IPS-18a (cell line): ENCODE data around the gene GBX1.

Source experiments
- H3K27ac ChIP-seq: one replicate; pipeline ENCODE4 v1.5.1; 2013; ENCODE audit warnings: low read length
- H3K27me3 ChIP-seq: one replicate; pipeline ENCODE4 v1.6.1; 2013; ENCODE audit warnings: mild to moderate bottlenecking, low read length; ENCODE audit not compliant: control insufficient read depth, insufficient read depth
- H3K36me3 ChIP-seq: one replicate; pipeline ENCODE4 v1.6.1; 2013; ENCODE audit warnings: low read depth, low read length; ENCODE audit not compliant: control insufficient read depth
- H3K4me1 ChIP-seq: one replicate; pipeline ENCODE4 v1.6.1; 2013; ENCODE audit warnings: low read depth, low read length; ENCODE audit not compliant: control insufficient read depth
- H3K4me3 ChIP-seq: one replicate; pipeline ENCODE4 v1.5.1; 2013; ENCODE audit warnings: low read length
- H3K9ac ChIP-seq: one replicate; pipeline ENCODE4 v1.6.1; 2013; ENCODE audit warnings: mild to moderate bottlenecking, low read length, moderate library complexity
- H3K9me3 ChIP-seq: one replicate; pipeline ENCODE4 v1.6.1; 2013; ENCODE audit warnings: low read depth, low read length; ENCODE audit not compliant: control insufficient read depth

Gene GBX1

DNA sequence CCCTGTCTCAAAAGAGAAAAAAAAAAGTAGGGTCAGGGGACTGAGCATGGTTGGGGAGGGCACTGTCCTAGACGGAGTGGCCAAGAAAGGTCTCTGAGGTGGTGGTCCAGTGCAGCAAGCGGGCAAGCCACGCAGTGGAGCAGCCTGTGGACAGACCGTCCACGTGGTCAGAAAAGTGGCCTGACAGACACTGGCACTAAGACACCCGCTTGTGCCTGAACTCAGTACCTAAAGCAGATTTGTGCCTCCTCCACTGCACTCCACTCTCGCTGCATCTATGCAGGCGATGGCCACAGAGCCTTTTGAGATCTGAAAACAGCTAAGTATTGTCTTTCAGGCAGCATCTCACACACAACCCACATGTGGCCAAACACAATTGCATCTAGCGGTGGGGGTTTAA lies 10.7 kb upstream of the GBX1 start:
- H3K36me3 ChIP-seq: no peaks in the 10 kb centered on the region
- H3K4me1 ChIP-seq: no peaks in the 10 kb centered on the region
- no peak overlapping the region for H3K9ac ChIP-seq
- no peak overlapping the region for H3K4me3 ChIP-seq
- H3K27ac ChIP-seq: no peak overlapping the region
- H3K9me3 ChIP-seq: no peaks in the 10 kb centered on the region
- peaks cover 26% of the 10 kb centered on the region for H3K27me3 ChIP-seq

DNA sequence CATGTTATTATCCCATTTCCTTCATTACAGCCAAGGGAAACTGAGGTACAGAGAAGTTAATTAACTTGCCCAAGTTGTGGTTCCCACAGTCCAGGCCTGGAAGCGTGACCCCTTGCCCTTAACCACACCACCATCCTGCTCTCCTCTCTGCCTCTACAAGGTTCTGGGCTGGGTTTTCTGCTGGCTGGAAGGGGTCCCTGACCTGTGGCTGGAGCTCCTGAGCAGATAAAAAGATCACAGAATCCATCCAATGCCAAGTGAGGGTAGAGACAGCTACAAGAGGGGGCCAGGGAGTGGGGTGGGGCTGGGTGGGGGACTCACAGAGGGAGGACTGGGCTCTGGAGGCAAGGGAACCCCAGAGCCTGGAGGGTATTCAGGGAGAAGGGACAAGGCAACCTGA lies 9.8 kb upstream of the GBX1 start:
- H3K36me3 ChIP-seq: no peaks in the 10 kb centered on the region
- no peak overlapping the region for H3K9ac ChIP-seq
- H3K4me1 ChIP-seq: no peaks in the 10 kb centered on the region
- H3K27ac ChIP-seq: no peak overlapping the region
- H3K27me3 ChIP-seq: peaks cover 34% of the 10 kb centered on the region
- no peak overlapping the region for H3K4me3 ChIP-seq
- H3K9me3 ChIP-seq: no peaks in the 10 kb centered on the region

DNA sequence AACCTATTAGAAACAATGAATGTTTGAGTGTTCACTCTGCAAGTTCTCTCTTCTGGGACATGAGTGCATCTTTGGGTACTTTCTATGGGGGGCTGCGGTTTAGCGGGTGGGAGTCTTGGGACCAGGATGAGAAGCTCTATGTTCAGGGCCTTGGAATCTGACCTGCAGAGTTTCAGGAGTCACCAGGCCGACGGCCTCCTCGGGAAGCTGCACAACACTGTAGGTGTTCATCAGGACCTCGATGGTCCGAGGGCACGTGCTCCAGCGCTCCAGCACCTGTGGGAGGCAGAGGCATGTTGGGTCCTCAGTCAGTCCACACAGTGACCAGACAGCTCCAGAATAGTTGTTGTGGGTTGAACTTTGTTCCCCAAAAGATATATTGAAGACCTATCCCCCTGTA lies 8.9 kb upstream of the GBX1 start:
- no peaks in the 10 kb centered on the region for H3K4me1 ChIP-seq
- no peak overlapping the region for H3K4me3 ChIP-seq
- H3K27me3 ChIP-seq: peaks cover 41% of the 10 kb centered on the region
- no peak overlapping the region for H3K9ac ChIP-seq
- no peaks in the 10 kb centered on the region for H3K9me3 ChIP-seq
- H3K27ac ChIP-seq: no peak overlapping the region
- H3K36me3 ChIP-seq: no peaks in the 10 kb centered on the region

- Histone ChIP-seq H3K27me3 (peaks cover 46% of the 10 kb centered on the region), H3K27ac (no peak overlapping the region), H3K36me3 (no peaks in the 10 kb centered on the region), H3K9me3 (no peaks in the 10 kb centered on the region), H3K9ac (no peak overlapping the region), H3K4me3 (no peak overlapping the region), H3K4me1 (no peaks in the 10 kb centered on the region)
These were observed 8.4 kb upstream of the GBX1 start for GRCh38 chr7:151175793-151176311.

DNA sequence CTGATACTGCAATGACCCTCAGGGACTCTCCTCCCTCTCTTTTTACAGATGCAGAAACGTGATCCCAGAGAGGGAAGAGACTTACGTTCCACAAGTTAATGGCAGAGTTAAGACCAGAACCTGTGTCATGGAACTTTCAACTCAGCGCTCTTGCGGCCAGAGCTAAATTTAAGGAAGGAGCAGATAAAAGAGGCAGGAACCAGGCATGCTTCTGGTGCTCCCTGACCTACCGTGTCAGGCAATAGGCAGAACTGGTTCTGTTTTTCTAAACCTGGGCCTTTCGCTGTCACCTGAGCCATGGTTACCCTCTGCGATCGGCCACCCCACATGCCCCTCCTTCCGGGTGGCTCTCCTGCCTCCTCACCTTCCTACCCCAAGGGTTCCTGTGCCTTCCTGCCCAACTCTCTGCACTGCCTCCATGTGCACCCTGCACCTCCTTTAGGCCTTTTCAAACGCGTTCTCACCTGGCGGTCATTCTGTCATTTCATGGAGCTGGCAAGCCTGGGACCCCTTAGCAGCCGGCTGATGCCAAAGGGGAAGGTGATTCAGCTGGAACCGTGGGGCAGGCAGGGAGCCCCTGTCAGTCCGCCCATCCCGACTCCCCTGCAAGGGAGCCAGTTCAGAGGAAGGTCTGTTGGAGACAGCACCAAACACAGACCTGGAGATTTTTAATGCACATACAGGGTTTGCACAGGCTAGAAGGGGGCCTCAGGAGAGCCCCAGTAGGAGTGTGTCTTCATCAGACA lies 7.7 kb upstream of the GBX1 start:
- H3K27me3 ChIP-seq: peaks cover 52% of the 10 kb centered on the region
- H3K27ac ChIP-seq: no peak overlapping the region
- H3K36me3 ChIP-seq: no peaks in the 10 kb centered on the region
- no peak overlapping the region for H3K4me3 ChIP-seq
- no peaks in the 10 kb centered on the region for H3K9me3 ChIP-seq
- H3K9ac ChIP-seq: no peak overlapping the region
- no peaks in the 10 kb centered on the region for H3K4me1 ChIP-seq

- no peak overlapping the region for H3K27ac ChIP-seq
- H3K27me3 ChIP-seq: peaks cover 60% of the 10 kb centered on the region
These were observed 7.0 kb upstream of the GBX1 start for GRCh38 chr7:151174246-151175046.

DNA sequence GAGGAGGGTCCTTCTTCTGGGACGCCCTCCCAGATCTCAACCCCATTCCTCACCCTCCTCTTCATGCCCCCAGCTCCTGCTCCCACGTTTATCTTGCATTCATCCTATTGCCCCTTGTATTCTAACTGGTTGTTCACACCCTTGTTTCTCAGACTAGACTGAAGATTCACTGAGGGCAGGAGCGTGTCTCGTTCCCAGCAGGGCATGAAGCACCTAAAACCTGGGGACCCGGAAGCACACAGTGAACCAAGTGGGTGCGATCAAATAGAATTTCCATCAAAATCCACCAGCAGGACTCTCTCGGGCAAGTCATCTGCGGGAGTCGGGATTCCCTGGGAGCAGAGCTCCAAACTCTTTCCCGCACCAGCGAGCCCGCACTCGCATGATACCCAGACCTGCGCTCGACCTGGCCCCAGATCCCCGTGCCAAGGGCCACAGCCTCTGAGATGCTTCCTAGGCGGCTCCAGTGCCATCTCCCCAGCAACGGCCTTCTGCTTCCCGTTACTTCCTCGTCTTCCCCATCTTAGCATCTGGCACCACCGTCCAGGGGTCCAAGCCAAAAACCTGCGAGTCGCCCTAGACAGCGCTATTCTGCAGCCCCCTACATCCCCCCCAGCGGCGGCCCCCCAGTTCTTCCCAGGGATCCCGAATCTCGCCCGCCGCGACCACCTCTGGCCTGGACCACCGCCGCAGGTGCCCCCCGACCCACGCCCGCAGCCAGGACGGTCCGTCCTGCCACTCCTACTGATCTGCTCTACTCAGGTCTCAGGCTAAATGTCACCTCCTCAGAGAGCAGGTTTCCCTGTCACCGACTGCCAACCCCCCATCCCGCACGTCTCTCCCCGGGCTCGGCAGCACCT lies 6.1 kb upstream of the GBX1 start:
- H3K9ac ChIP-seq: no peak overlapping the region
- no peak overlapping the region for H3K4me3 ChIP-seq
- H3K4me1 ChIP-seq: no peaks in the 10 kb centered on the region
- H3K27ac ChIP-seq: no peak overlapping the region
- no peaks in the 10 kb centered on the region for H3K36me3 ChIP-seq
- peaks cover 68% of the 10 kb centered on the region for H3K27me3 ChIP-seq
- no peaks in the 10 kb centered on the region for H3K9me3 ChIP-seq

More at GRCh38 chr7:151174246-151175046, 7.0 kb upstream of the GBX1 start:
- Histone ChIP-seq H3K9ac (no peak overlapping the region), H3K36me3 (no peaks in the 10 kb centered on the region), H3K4me3 (no peak overlapping the region), H3K4me1 (no peaks in the 10 kb centered on the region), H3K9me3 (no peaks in the 10 kb centered on the region)

DNA sequence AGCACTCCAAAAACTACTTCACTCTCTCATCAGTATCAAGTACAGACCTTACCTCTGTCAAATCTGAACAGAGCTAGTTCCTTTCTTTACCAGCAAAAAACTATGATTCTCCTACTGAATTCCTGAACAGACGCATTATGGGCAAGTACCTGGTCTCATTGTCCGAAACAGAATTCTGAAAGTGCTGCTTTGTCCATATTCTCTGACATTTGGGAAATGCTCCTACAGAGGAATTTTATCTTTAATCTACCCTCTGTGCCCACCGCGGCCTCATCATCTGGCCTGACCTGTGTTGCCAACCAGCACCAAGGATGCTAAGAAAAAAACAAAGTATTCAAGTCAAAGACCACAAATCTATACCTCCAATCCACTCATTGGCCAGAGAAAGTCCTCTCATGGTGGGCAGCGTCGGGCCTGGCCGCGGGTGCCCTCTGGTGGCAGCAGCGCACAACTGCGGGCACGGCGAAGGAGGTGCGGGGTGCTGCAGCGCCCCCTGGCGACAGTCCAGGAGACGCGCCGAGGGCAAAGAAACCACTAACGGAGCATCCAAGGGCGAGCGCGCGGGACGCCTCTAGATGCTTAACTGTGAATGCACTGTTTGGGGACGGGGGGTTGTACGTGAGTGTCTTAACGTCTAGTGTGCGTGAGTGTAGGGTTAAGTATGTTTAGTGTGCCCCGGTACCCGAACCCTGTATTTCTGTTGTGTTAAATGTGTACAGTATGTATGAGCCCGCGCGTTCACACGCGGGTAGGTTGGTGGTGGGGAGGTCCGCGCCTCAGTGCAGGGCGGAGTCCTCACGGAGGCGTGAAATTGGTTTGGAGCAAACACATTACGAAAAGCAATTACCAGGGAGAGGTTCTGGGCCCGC lies 5.0 kb upstream of the GBX1 start:
- Histone ChIP-seq H3K9ac (no peak overlapping the region), H3K36me3 (no peaks in the 10 kb centered on the region), H3K9me3 (no peaks in the 10 kb centered on the region), H3K4me3 (no peak overlapping the region), H3K4me1 (no peaks in the 10 kb centered on the region), H3K27me3 (peaks cover 80% of the 10 kb centered on the region), H3K27ac (no peak overlapping the region)

- H3K27me3 ChIP-seq: peaks cover 96% of the 10 kb centered on the region
- H3K36me3 ChIP-seq: no peaks in the 10 kb centered on the region
- H3K4me3 ChIP-seq: peak overlapping the region; percentile 41
- no peak overlapping the region for H3K9ac ChIP-seq
- no peak overlapping the region for H3K27ac ChIP-seq
- H3K9me3 ChIP-seq: no peaks in the 10 kb centered on the region
- H3K4me1 ChIP-seq: no peaks in the 10 kb centered on the region
These were observed 1.3 kb upstream of the GBX1 start for GRCh38 chr7:151168787-151169162.

DNA sequence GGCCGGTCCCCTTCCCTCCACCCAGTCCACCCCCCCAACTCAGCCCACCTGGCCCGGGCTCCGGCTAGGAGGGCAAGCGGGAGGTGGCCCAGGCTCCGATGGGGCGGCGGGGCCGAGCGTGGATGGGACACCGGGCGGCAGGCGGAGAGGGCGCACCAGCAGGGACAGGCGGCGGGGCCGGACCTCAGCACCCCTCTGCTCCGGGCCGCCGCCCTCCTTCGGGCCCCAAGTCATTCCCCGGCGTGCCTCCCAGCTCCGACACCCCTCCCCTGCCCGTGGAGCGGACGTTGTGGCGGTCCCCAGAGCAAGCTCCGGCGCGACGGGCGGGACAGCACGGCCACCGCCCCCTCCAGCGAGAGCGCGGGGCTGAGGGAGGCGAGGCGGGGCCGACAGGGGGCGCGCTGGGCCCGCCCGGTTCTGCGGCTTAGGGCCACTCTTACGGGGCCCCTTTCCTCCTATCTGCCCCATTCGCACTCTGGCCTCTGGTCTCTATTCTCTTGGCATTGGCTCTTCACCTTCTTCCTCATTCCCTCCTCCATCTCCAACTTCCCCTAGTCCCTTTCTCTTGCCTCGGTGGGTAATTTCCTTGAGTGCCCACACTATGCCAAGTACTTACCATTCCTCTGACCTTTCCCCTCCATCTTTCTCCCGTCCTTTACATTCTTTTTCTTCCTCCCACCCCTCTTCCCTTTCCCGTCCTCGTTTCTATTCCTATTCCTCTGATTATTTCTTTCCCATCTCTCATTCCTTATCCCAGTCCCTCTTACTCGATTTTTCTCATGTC lies 701 bp upstream of the GBX1 start:
- Histone ChIP-seq H3K4me3 (peak overlapping the region; percentile 41), H3K9ac (no peak overlapping the region), H3K9me3 (no peaks in the 10 kb centered on the region), H3K4me1 (no peaks in the 10 kb centered on the region), H3K27ac (no peak overlapping the region), H3K36me3 (no peaks in the 10 kb centered on the region), H3K27me3 (peaks cover 97% of the 10 kb centered on the region)
